HepG2 (cell line): ENCODE results near the gene ENAH.

ENCODE experiments used
- CCDC6 ChIP-seq: sonication (generic); formaldehyde crosslinking; IDR thresholded peaks from 2 replicates; pipeline ENCODE4 v1.8.1; 2022; ENCODE audit warnings: mild to moderate bottlenecking, missing genetic modification reagents, moderate library complexity
- CEBPG ChIP-seq: IDR thresholded peaks from 2 replicates; pipeline ENCODE4 v1.6.1; 2016
- GTF3A ChIP-seq: sonication (generic); formaldehyde crosslinking; conservative IDR thresholded peaks from 2 replicates; pipeline ENCODE4 v1.4.0; 2020; ENCODE audit warnings: mild to moderate bottlenecking, missing genetic modification reagents
- KDM1A ChIP-seq: IDR thresholded peaks from 2 replicates; pipeline ENCODE4 v1.6.1; 2016; ENCODE audit warnings: missing compliant biosample characterization
- NFYB ChIP-seq: sonication (generic); formaldehyde crosslinking; IDR thresholded peaks from 2 replicates; pipeline ENCODE4 v1.4.0; 2020; ENCODE audit warnings: missing genetic modification reagents
- POLR2A ChIP-seq, 2 experiments: IDR thresholded peaks; 2 replicates each; pipeline ENCODE4 v1.6.1; 2011; ENCODE audit warnings: low read depth in 2 of 2, low read length in 2 of 2, mild to moderate bottlenecking in 1 of 2, moderate library complexity in 1 of 2; ENCODE audit not compliant: insufficient read depth in 1 of 2
- ZNF253 ChIP-seq: sonication (generic); formaldehyde crosslinking; IDR thresholded peaks from 2 replicates; pipeline ENCODE4 v1.8.0; 2022; ENCODE audit warnings: mild to moderate bottlenecking, missing genetic modification reagents, borderline replicate concordance
- ZNF331 ChIP-seq: sonication (generic); formaldehyde crosslinking; IDR thresholded peaks from 2 replicates; pipeline ENCODE4 v1.4.0; 2020; ENCODE audit warnings: missing genetic modification reagents
- ZNF615 ChIP-seq: sonication (generic); formaldehyde crosslinking; IDR thresholded peaks from 2 replicates; pipeline ENCODE4 v1.5.0; 2020; ENCODE audit warnings: mild to moderate bottlenecking, missing genetic modification reagents, borderline replicate concordance
- TF ChIP-seq, protein P1 (sequence below): sonication (generic); formaldehyde crosslinking; IDR thresholded peaks from 2 replicates; pipeline ENCODE4 v1.5.1; 2020; ENCODE audit warnings: missing genetic modification reagents, mild to moderate bottlenecking, borderline replicate concordance
- TF ChIP-seq, protein P2 (sequence below): sonication (generic); formaldehyde crosslinking; IDR thresholded peaks from 2 replicates; pipeline ENCODE4 v1.4.0; 2020; ENCODE audit warnings: missing genetic modification reagents, borderline replicate concordance
- TF ChIP-seq, protein P3 (sequence below): sonication (generic); formaldehyde crosslinking; IDR thresholded peaks from 2 replicates; pipeline ENCODE4 v1.4.0; 2020; ENCODE audit warnings: missing genetic modification reagents
- TF ChIP-seq, protein P4 (sequence below): sonication (generic); formaldehyde crosslinking; IDR thresholded peaks from 2 replicates; pipeline ENCODE4 v1.5.0; 2020; ENCODE audit warnings: mild to moderate bottlenecking, missing genetic modification reagents, moderate library complexity

DNA sequence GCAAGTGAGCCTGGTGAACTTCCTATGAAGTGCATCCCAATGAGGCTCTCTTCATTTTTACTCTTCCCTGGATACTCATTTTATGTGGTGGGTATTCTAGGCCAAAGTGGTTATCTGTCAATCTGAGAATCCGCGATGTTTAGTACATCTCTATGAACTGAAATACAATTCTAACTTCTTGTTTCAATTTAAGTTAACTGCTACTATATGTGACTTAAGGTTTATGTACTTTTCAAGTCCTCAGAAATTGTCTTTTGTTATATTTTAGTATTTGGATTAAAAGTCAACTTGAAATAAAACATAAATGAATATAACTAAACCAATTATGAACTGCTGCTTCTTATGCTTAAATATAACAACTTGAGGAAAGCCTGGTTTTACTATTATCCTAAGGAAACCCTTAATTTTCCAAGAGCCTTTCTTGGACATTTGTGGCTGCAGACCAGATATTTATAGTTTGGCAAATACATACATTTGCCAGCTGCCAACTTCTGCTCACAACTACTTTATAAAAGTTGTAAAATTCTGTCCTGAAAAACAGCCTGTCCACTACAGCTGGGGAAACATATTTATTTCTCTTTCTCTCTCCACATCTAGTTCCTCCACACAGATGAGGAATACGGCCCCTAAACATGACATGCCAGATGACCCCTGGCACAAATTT lies 60.4 kb downstream of the ENAH start:
- TF ChIP-seq, protein P1, sequence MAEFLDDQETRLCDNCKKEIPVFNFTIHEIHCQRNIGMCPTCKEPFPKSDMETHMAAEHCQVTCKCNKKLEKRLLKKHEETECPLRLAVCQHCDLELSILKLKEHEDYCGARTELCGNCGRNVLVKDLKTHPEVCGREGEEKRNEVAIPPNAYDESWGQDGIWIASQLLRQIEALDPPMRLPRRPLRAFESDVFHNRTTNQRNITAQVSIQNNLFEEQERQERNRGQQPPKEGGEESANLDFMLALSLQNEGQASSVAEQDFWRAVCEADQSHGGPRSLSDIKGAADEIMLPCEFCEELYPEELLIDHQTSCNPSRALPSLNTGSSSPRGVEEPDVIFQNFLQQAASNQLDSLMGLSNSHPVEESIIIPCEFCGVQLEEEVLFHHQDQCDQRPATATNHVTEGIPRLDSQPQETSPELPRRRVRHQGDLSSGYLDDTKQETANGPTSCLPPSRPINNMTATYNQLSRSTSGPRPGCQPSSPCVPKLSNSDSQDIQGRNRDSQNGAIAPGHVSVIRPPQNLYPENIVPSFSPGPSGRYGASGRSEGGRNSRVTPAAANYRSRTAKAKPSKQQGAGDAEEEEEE (CRISPR knock-in tag), result no peak
- TF ChIP-seq, protein P2, sequence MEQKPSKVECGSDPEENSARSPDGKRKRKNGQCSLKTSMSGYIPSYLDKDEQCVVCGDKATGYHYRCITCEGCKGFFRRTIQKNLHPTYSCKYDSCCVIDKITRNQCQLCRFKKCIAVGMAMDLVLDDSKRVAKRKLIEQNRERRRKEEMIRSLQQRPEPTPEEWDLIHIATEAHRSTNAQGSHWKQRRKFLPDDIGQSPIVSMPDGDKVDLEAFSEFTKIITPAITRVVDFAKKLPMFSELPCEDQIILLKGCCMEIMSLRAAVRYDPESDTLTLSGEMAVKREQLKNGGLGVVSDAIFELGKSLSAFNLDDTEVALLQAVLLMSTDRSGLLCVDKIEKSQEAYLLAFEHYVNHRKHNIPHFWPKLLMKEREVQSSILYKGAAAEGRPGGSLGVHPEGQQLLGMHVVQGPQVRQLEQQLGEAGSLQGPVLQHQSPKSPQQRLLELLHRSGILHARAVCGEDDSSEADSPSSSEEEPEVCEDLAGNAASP (CRISPR knock-in tag), result no peak
- TF ChIP-seq NFYB, result no peak
- no peak for TF ChIP-seq POLR2A (IDR thresholded peaks at IDR 0.05; ENCODE audit: insufficient read depth in 1 of 2, low read depth in 2 of 2, low read length in 2 of 2)
- no peak for TF ChIP-seq KDM1A
- TF ChIP-seq ZNF331, result no peak
- TF ChIP-seq, protein P3, sequence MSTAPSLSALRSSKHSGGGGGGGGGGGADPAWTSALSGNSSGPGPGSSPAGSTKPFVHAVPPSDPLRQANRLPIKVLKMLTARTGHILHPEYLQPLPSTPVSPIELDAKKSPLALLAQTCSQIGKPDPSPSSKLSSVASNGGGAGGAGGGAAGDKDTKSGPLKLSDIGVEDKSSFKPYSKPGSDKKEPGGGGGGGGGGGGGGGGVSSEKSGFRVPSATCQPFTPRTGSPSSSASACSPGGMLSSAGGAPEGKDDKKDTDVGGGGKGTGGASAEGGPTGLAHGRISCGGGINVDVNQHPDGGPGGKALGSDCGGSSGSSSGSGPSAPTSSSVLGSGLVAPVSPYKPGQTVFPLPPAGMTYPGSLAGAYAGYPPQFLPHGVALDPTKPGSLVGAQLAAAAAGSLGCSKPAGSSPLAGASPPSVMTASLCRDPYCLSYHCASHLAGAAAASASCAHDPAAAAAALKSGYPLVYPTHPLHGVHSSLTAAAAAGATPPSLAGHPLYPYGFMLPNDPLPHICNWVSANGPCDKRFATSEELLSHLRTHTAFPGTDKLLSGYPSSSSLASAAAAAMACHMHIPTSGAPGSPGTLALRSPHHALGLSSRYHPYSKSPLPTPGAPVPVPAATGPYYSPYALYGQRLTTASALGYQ (CRISPR knock-in tag), result no peak
- TF ChIP-seq CCDC6 (CRISPR knock-in tag), result no peak
- TF ChIP-seq ZNF253 (CRISPR knock-in tag), result no peak
- no peak for TF ChIP-seq CEBPG (CRISPR knock-in tag)
- TF ChIP-seq, protein P4, sequence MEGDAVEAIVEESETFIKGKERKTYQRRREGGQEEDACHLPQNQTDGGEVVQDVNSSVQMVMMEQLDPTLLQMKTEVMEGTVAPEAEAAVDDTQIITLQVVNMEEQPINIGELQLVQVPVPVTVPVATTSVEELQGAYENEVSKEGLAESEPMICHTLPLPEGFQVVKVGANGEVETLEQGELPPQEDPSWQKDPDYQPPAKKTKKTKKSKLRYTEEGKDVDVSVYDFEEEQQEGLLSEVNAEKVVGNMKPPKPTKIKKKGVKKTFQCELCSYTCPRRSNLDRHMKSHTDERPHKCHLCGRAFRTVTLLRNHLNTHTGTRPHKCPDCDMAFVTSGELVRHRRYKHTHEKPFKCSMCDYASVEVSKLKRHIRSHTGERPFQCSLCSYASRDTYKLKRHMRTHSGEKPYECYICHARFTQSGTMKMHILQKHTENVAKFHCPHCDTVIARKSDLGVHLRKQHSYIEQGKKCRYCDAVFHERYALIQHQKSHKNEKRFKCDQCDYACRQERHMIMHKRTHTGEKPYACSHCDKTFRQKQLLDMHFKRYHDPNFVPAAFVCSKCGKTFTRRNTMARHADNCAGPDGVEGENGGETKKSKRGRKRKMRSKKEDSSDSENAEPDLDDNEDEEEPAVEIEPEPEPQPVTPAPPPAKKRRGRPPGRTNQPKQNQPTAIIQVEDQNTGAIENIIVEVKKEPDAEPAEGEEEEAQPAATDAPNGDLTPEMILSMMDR (CRISPR knock-in tag), result no peak
- TF ChIP-seq GTF3A (CRISPR knock-in tag), result no peak
- no peak for TF ChIP-seq ZNF615 (CRISPR knock-in tag)
